ENCODE results near the gene CLCN6.

Gene CLCN6

GRCh38 chr1:11780380-11781147, 25.4 kb upstream of the CLCN6 start:
- no peak for DNase-seq (ENCODE audit: low read depth)

- no peak for DNase-seq (ENCODE audit: low read depth)
Measured at GRCh38 chr1:11781297-11781696, 24.7 kb upstream of the CLCN6 start.

- no peak for DNase-seq (ENCODE audit: low read depth)
Measured at GRCh38 chr1:11782127-11782708, 23.8 kb upstream of the CLCN6 start.

- DNase-seq (ENCODE audit: low read depth) = no peak
Measured at GRCh38 chr1:11783556-11783955, 22.4 kb upstream of the CLCN6 start.

- DNase-seq (ENCODE audit: low read depth) = no peak
Measured at GRCh38 chr1:11784256-11784992, 21.6 kb upstream of the CLCN6 start.

GRCh38 chr1:11784993-11785769, 20.8 kb upstream of the CLCN6 start:
- DNase-seq (ENCODE audit: low read depth) = peak; percentile 14

GRCh38 chr1:11786168-11786567, 19.8 kb upstream of the CLCN6 start:
- DNase-seq (ENCODE audit: low read depth) = no peak

GRCh38 chr1:11787251-11787803, 18.7 kb upstream of the CLCN6 start:
- DNase-seq (ENCODE audit: low read depth) = no peak

- DNase-seq (ENCODE audit: low read depth) = no peak
Measured at GRCh38 chr1:11787804-11788436, 18.1 kb upstream of the CLCN6 start.

- no peak for DNase-seq (ENCODE audit: low read depth)
Measured at GRCh38 chr1:11788549-11789053, 17.4 kb upstream of the CLCN6 start.

- DNase-seq (ENCODE audit: low read depth) = no peak
Measured at GRCh38 chr1:11789126-11790067, 16.6 kb upstream of the CLCN6 start.

- no peak for DNase-seq (ENCODE audit: low read depth)
Measured at GRCh38 chr1:11790101-11790879, 15.7 kb upstream of the CLCN6 start.

GRCh38 chr1:11790880-11791715, 14.9 kb upstream of the CLCN6 start:
- DNase-seq (ENCODE audit: low read depth) = peak; percentile 78

GRCh38 chr1:11792106-11792505, 13.9 kb upstream of the CLCN6 start:
- no peak for DNase-seq (ENCODE audit: low read depth)

- no peak for DNase-seq (ENCODE audit: low read depth)
Measured at GRCh38 chr1:11793819-11794218, 12.2 kb upstream of the CLCN6 start.

- DNase-seq (ENCODE audit: low read depth) = no peak
Measured at GRCh38 chr1:11794446-11795237, 11.3 kb upstream of the CLCN6 start.

GRCh38 chr1:11795238-11795890, 10.6 kb upstream of the CLCN6 start:
- no peak for DNase-seq (ENCODE audit: low read depth)
